Neural cell (in vitro differentiated cells): Measurements from ENCODE around the gene CHST11. TPM values are rescaled to one million over a fixed set of nuclear protein-coding genes. Genes with fewer than 3 reads are reported as not detected.

Experiments used
- H2AFZ ChIP-seq: fragments of 200-600, 300-800 bp; sonication (generic), shearing (Covaris generic); 2 replicates; pipeline ENCODE4 v1.6.0; 2014; ENCODE audit warnings: low read depth, mild to moderate bottlenecking, antibody characterized with exemption, low read length, moderate library complexity
- H3F3A ChIP-seq: fragments of 200-600 bp; shearing (Covaris generic); 2 replicates; pipeline ENCODE4 v1.6.1; 2016; ENCODE audit warnings: mild to moderate bottlenecking, moderate library complexity, mixed read lengths, antibody characterized with exemption, low read length; ENCODE audit not compliant: insufficient read depth, poor library complexity, severe bottlenecking
- H3K27ac ChIP-seq: fragments of 200-600, 300-800 bp; sonication (generic), shearing (Covaris generic); 2 replicates; pipeline ENCODE4 v1.5.1; 2014; ENCODE audit warnings: mild to moderate bottlenecking, low read length, moderate library complexity
- H3K27me3 ChIP-seq: fragments of 300-800, 200-600 bp; sonication (generic), shearing (Covaris generic); 2 replicates; pipeline ENCODE4 v1.6.0; 2014; ENCODE audit warnings: mild to moderate bottlenecking, low read depth, low read length, moderate library complexity; ENCODE audit not compliant: insufficient read depth
- H3K36me3 ChIP-seq: fragments of 300-800, 200-600 bp; sonication (generic), shearing (Covaris generic); 2 replicates; pipeline ENCODE4 v1.5.1; 2014; ENCODE audit warnings: mild to moderate bottlenecking, antibody characterized with exemption, low read length, moderate library complexity; ENCODE audit not compliant: insufficient read depth
- H3K4me2 ChIP-seq: fragments of 300-800, 200-600 bp; sonication (generic), shearing (Covaris generic); 2 replicates; pipeline ENCODE4 v1.6.0; 2014; ENCODE audit warnings: mild to moderate bottlenecking, low read length
- H3K4me3 ChIP-seq: fragments of 300-800, 200-600 bp; sonication (generic), shearing (Covaris generic); 2 replicates; pipeline ENCODE4 v1.5.1; 2014; ENCODE audit warnings: mild to moderate bottlenecking, low read length, moderate library complexity
- H3K79me2 ChIP-seq: fragments of 200-600 bp; shearing (Covaris generic); replicated peaks from 2 replicates; pipeline ENCODE4 v1.6.0; 2014; ENCODE audit warnings: mild to moderate bottlenecking, low read length, moderate library complexity; ENCODE audit not compliant: insufficient read depth
- H3K9ac ChIP-seq: fragments of 300-800, 200-600 bp; sonication (generic), shearing (Covaris generic); 2 replicates; pipeline ENCODE4 v1.6.1; 2016; ENCODE audit warnings: mild to moderate bottlenecking, low read length, mixed read lengths
- H3K9me2 ChIP-seq: fragments of 200-600 bp; shearing (Covaris generic); 2 replicates; pipeline ENCODE4 v1.6.1; 2016; ENCODE audit warnings: mild to moderate bottlenecking, low read length, mixed read lengths; ENCODE audit not compliant: insufficient read depth
- H3K9me3 ChIP-seq: fragments of 200-600, 300-800 bp; sonication (generic), shearing (Covaris generic); 2 replicates; pipeline ENCODE4 v1.6.1; 2016; ENCODE audit warnings: mild to moderate bottlenecking, mixed run types, low read length, moderate library complexity, mixed read lengths
- H4K20me1 ChIP-seq: fragments of 200-600 bp; shearing (Covaris generic); 2 replicates; pipeline ENCODE4 v1.6.1; 2016; ENCODE audit warnings: mild to moderate bottlenecking, mixed run types; ENCODE audit not compliant: insufficient read depth
- EP300 ChIP-seq: fragments of 450-650 bp; conservative IDR thresholded peaks from 2 replicates; pipeline ENCODE4 v1.6.1; 2014; ENCODE audit warnings: antibody characterized with exemption, mild to moderate bottlenecking, moderate library complexity; ENCODE audit not compliant: poor library complexity, severe bottlenecking
- EZH2 ChIP-seq: fragments of 200-600, 300-800 bp; shearing (Covaris generic), sonication (generic); IDR thresholded peaks from 2 replicates; pipeline ENCODE4 v1.6.1; 2014; ENCODE audit warnings: antibody characterized with exemption, low read length, borderline replicate concordance, mild to moderate bottlenecking; ENCODE audit not compliant: insufficient read depth, poor library complexity, severe bottlenecking
- MXI1 ChIP-seq: fragments of 450-650 bp; conservative IDR thresholded peaks from 2 replicates; pipeline ENCODE4 v1.6.1; 2014; ENCODE audit warnings: antibody characterized with exemption, mild to moderate bottlenecking; ENCODE audit not compliant: poor library complexity, severe bottlenecking
- POLR2AphosphoS5 ChIP-seq: IDR thresholded peaks from 2 replicates; pipeline ENCODE4 v1.6.1; 2012
- RAD21 ChIP-seq: fragments of 450-650 bp; conservative IDR thresholded peaks from 2 replicates; pipeline ENCODE4 v1.6.1; 2014; ENCODE audit warnings: antibody characterized with exemption, mild to moderate bottlenecking, moderate library complexity
- SMC3 ChIP-seq: fragments of 450-650 bp; conservative IDR thresholded peaks from 2 replicates; pipeline ENCODE4 v1.6.1; 2014; ENCODE audit warnings: antibody characterized with exemption, mild to moderate bottlenecking, moderate library complexity; ENCODE audit not compliant: poor library complexity
- TAF1 ChIP-seq: IDR thresholded peaks from 2 replicates; pipeline ENCODE4 v1.6.1; 2012; ENCODE audit warnings: low read depth
- polyA plus RNA-seq: library from polyadenylated mRNA; depleted of rRNA; stranded (reverse); fragments of >200 nt; gene quantifications from 2 replicates; pipeline ENCODE4 v1.2.3, GENCODE V29; 2014
- TF ChIP-seq, protein P1 (sequence below): IDR thresholded peaks from 2 replicates; pipeline ENCODE4 v1.6.1; 2012; ENCODE audit warnings: borderline replicate concordance
- TF ChIP-seq, protein P2 (sequence below): fragments of 450-650 bp; IDR thresholded peaks from 2 replicates; pipeline ENCODE4 v1.5.1; 2014; ENCODE audit warnings: antibody characterized with exemption, mild to moderate bottlenecking, moderate library complexity; ENCODE audit not compliant: poor library complexity, severe bottlenecking

The CHST11 gene
- polyA plus RNA-seq, 1 donor from 2014 or later: 15.0 TPM

DNA sequence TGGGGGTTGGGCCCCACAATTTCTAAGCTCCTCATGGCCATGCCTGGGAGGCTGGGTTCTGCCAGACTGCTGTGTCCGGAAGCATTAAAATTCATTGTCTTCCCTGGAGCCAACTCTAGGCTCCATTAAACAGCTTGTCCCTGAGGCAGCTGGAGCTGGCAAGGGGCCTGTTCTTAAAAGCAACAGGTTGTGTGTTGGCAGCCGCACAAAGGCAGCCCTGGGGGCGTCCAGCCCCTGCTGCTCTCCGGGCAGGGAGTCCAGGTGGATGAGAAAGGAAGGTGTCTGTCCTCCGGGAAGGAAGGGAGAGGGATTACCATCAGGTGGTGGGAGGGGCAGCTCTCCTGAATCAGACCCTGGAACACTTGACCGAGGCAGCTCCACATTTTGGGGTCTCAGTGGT lies 98.9 kb downstream of the CHST11 start:
- H3K36me3 ChIP-seq: no peaks in the 10 kb centered on the region
- no peaks in the 10 kb centered on the region for H3F3A ChIP-seq
- no peaks in the 10 kb centered on the region for H3K27me3 ChIP-seq
- H3K9ac ChIP-seq: no peak overlapping the region
- no peaks in the 10 kb centered on the region for H3K9me2 ChIP-seq
- TF ChIP-seq POLR2AphosphoS5 (no peak), EZH2 (no peak), SMC3 (no peak), RAD21 (no peak), EP300 (no peak), MXI1 (no peak), TAF1 (no peak)
- TF ChIP-seq, protein P1, sequence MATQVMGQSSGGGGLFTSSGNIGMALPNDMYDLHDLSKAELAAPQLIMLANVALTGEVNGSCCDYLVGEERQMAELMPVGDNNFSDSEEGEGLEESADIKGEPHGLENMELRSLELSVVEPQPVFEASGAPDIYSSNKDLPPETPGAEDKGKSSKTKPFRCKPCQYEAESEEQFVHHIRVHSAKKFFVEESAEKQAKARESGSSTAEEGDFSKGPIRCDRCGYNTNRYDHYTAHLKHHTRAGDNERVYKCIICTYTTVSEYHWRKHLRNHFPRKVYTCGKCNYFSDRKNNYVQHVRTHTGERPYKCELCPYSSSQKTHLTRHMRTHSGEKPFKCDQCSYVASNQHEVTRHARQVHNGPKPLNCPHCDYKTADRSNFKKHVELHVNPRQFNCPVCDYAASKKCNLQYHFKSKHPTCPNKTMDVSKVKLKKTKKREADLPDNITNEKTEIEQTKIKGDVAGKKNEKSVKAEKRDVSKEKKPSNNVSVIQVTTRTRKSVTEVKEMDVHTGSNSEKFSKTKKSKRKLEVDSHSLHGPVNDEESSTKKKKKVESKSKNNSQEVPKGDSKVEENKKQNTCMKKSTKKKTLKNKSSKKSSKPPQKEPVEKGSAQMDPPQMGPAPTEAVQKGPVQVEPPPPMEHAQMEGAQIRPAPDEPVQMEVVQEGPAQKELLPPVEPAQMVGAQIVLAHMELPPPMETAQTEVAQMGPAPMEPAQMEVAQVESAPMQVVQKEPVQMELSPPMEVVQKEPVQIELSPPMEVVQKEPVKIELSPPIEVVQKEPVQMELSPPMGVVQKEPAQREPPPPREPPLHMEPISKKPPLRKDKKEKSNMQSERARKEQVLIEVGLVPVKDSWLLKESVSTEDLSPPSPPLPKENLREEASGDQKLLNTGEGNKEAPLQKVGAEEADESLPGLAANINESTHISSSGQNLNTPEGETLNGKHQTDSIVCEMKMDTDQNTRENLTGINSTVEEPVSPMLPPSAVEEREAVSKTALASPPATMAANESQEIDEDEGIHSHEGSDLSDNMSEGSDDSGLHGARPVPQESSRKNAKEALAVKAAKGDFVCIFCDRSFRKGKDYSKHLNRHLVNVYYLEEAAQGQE: no peak
- TF ChIP-seq, protein P2, sequence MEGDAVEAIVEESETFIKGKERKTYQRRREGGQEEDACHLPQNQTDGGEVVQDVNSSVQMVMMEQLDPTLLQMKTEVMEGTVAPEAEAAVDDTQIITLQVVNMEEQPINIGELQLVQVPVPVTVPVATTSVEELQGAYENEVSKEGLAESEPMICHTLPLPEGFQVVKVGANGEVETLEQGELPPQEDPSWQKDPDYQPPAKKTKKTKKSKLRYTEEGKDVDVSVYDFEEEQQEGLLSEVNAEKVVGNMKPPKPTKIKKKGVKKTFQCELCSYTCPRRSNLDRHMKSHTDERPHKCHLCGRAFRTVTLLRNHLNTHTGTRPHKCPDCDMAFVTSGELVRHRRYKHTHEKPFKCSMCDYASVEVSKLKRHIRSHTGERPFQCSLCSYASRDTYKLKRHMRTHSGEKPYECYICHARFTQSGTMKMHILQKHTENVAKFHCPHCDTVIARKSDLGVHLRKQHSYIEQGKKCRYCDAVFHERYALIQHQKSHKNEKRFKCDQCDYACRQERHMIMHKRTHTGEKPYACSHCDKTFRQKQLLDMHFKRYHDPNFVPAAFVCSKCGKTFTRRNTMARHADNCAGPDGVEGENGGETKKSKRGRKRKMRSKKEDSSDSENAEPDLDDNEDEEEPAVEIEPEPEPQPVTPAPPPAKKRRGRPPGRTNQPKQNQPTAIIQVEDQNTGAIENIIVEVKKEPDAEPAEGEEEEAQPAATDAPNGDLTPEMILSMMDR: no peak
- no peak overlapping the region for H3K27ac ChIP-seq
- no peak overlapping the region for H3K4me2 ChIP-seq
- H3K4me3 ChIP-seq: no peak overlapping the region
- H3K79me2 ChIP-seq: peaks cover 7% of the 10 kb centered on the region
- H2AFZ ChIP-seq: no peak overlapping the region
- H4K20me1 ChIP-seq: no peaks in the 10 kb centered on the region
- no peaks in the 10 kb centered on the region for H3K9me3 ChIP-seq

DNA sequence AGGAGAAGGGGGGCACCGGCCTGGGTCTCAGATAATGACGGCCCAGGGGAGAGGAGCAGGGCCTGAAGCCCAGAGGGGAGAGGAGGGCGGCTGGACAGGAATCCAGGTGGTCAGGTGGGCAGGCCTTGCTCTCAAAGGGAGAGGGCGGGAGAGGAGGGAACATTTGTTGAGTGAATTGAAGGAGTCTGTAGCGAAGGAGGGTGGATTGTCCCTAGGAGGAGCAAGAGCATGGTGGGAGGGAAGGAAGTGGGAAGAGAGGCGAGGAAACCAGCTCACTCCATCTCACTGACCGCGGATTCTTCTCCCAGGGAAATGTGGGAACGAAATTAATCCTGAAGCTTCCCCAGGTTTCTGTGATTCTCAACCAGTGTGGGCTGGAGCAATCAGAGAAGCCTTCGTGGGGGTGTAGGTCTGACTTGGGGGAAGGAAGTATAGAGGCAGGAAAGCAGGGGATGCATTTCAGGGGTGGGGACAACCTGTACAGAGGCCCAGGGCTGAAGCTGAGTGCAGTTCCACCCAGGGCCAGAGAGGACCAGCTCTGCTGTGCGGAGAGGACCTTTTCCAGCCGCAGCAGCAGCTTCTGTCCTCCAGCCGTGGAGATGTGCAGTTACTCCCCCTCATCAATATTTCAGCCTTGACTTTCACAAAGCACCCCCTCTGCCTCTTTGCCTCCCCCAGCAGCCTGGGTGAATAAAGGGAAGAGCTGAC lies 100.9 kb downstream of the CHST11 start:
- no peaks in the 10 kb centered on the region for H3K27me3 ChIP-seq
- peaks cover 7% of the 10 kb centered on the region for H3K79me2 ChIP-seq
- no peaks in the 10 kb centered on the region for H3F3A ChIP-seq
- no peak overlapping the region for H3K4me3 ChIP-seq
- H3K4me2 ChIP-seq: no peak overlapping the region
- no peaks in the 10 kb centered on the region for H4K20me1 ChIP-seq
- TF ChIP-seq SMC3 (no peak), POLR2AphosphoS5 (no peak), TAF1 (no peak)
- TF ChIP-seq, protein P1: no peak
- no peaks in the 10 kb centered on the region for H3K9me2 ChIP-seq
- H2AFZ ChIP-seq: no peak overlapping the region
- no peaks in the 10 kb centered on the region for H3K9me3 ChIP-seq
- H3K36me3 ChIP-seq: no peaks in the 10 kb centered on the region
- H3K9ac ChIP-seq: no peak overlapping the region
- no peak overlapping the region for H3K27ac ChIP-seq
